Thyroid gland (tissue), 4 donors: Measurements from ENCODE around the gene SHLD2.

ENCODE experiments used
- POLR2A ChIP-seq, 2 donors: fragments of 450-650 bp; IDR thresholded peaks; one replicate each; pipeline ENCODE4 v1.6.1; 2017; ENCODE audit warnings: antibody characterized with exemption in 2 of 2, mild to moderate bottlenecking in 2 of 2, moderate library complexity in 1 of 2
- TF ChIP-seq, protein P1 (sequence below), 6 experiments: fragments of 200-600 bp in 3 of 6; fragments of 450-650 bp in 3 of 6; sonication (generic) in 3 of 6; IDR thresholded peaks; one replicate each; pipeline ENCODE4 v1.5.1; 2016 to 2019; ENCODE audit warnings: antibody characterized with exemption in 6 of 6, mild to moderate bottlenecking in 2 of 6, inconsistent platforms in 1 of 6, moderate library complexity in 1 of 6

DNA sequence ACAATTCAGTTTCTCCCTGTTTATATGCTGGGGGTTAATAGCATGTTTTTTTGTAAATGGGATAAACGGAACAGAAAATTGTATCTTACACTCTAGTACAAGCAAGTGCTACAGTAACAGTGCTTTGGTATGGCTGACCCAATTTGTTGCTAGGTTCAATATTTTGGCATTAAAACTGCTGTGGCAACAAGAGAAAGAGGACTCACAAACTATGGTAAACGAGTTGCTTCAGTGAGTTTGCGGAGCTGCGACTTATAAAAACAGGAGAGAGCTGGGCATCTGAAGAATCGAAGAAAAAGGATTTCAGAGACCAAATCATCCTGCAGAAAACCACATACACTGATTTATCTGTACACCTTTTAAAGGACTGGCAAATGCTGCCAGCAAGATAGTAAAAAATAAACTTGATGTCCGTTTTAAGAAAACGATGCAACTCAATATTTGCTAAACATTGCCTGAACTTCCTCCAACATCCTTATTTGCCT is 2.6 kb upstream of the SHLD2 start:
- TF ChIP-seq, protein P1, sequence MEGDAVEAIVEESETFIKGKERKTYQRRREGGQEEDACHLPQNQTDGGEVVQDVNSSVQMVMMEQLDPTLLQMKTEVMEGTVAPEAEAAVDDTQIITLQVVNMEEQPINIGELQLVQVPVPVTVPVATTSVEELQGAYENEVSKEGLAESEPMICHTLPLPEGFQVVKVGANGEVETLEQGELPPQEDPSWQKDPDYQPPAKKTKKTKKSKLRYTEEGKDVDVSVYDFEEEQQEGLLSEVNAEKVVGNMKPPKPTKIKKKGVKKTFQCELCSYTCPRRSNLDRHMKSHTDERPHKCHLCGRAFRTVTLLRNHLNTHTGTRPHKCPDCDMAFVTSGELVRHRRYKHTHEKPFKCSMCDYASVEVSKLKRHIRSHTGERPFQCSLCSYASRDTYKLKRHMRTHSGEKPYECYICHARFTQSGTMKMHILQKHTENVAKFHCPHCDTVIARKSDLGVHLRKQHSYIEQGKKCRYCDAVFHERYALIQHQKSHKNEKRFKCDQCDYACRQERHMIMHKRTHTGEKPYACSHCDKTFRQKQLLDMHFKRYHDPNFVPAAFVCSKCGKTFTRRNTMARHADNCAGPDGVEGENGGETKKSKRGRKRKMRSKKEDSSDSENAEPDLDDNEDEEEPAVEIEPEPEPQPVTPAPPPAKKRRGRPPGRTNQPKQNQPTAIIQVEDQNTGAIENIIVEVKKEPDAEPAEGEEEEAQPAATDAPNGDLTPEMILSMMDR (IDR thresholded peaks at IDR 0.05): no peak
- TF ChIP-seq POLR2A (IDR thresholded peaks at IDR 0.05): no peak
